CD4-positive, alpha-beta memory T cell (primary cell): ENCODE data around the gene TPGS2. TPM values are rescaled to one million over a fixed set of nuclear protein-coding genes. Genes with fewer than 3 reads are reported as not detected.

ENCODE experiments used
- CTCF ChIA-PET: fragments of 350-600 bp; sonication (Branson Sonifier 250); formaldehyde crosslinking; loops from one replicate; lab custom pipeline; 2021; ENCODE audit warnings: inconsistent platforms; ENCODE audit not compliant: partially characterized antibody; lab: Charles Lee
- POLR2A ChIA-PET: fragments of 350-600 bp; sonication (Branson Sonifier 250); formaldehyde crosslinking; loops from one replicate; lab custom pipeline; 2021; ENCODE audit not compliant: partially characterized antibody; lab: Charles Lee
- DNase-seq, 5 donors: peaks; one replicate each; pipeline versions ENCODE4 v3.0.0 to v3.0.0-alpha.2; 2020 to 2022; ENCODE audit warnings: mixed read lengths in 1 of 5
- H3K27ac ChIP-seq: one replicate; pipeline ENCODE4 v1.7.0; 2013; ENCODE audit warnings: low read depth, low read length
- H3K27me3 ChIP-seq: 2 replicates; pipeline ENCODE4 v1.7.0; 2013; ENCODE audit warnings: mild to moderate bottlenecking, low read length, moderate library complexity; ENCODE audit not compliant: insufficient read depth
- H3K36me3 ChIP-seq: 2 replicates; pipeline ENCODE4 v1.7.0; 2013; ENCODE audit warnings: mild to moderate bottlenecking, low read length, moderate library complexity; ENCODE audit not compliant: insufficient read depth
- H3K4me1 ChIP-seq: 2 replicates; pipeline ENCODE4 v1.7.0; 2013; ENCODE audit warnings: mild to moderate bottlenecking, low read length, moderate library complexity; ENCODE audit not compliant: insufficient read depth
- H3K4me3 ChIP-seq, 2 donors: one replicate each; pipeline ENCODE4 v1.7.0; 2013; ENCODE audit warnings: low read length in 2 of 2, mild to moderate bottlenecking in 1 of 2
- H3K9me3 ChIP-seq, 2 donors: one replicate each; pipeline ENCODE4 v1.7.0; 2013; ENCODE audit warnings: low read length in 2 of 2, control low read depth in 1 of 2; ENCODE audit not compliant: control insufficient read depth in 1 of 2
- H3K27ac Mint-ChIP-seq, 7 donors: one replicate each; pipeline ENCODE4 v1.8.0; 2020 to 2021; ENCODE audit warnings: mixed read lengths in 7 of 7, mild to moderate bottlenecking in 6 of 7, inconsistent platforms in 3 of 7, moderate library complexity in 3 of 7
- H3K27me3 Mint-ChIP-seq, 2 donors: one replicate each; pipeline ENCODE4 v1.8.0; 2020 to 2021; ENCODE audit warnings: mixed read lengths in 2 of 2
- H3K36me3 Mint-ChIP-seq, 2 donors: one replicate each; pipeline ENCODE4 v1.8.0; 2020 to 2021; ENCODE audit warnings: mixed read lengths in 2 of 2, inconsistent platforms in 1 of 2, mild to moderate bottlenecking in 1 of 2
- H3K4me1 Mint-ChIP-seq, 4 donors: one replicate each; pipeline ENCODE4 v1.8.0; 2020 to 2021; ENCODE audit warnings: mixed read lengths in 4 of 4, mild to moderate bottlenecking in 1 of 4
- H3K4me3 Mint-ChIP-seq, 8 donors: one replicate each; pipeline ENCODE4 v1.8.0; 2020 to 2021; ENCODE audit warnings: mixed read lengths in 8 of 8, mild to moderate bottlenecking in 7 of 8, moderate library complexity in 6 of 8, inconsistent platforms in 3 of 8
- H3K9me3 Mint-ChIP-seq, 8 donors: one replicate each; pipeline ENCODE4 v1.8.0; 2020 to 2021; ENCODE audit warnings: mixed read lengths in 8 of 8, mild to moderate bottlenecking in 5 of 8, inconsistent platforms in 3 of 8, moderate library complexity in 1 of 8
- intact Hi-C: fragments of 100-400 bp; cut with micrococcal nuclease; formaldehyde crosslinking; loops from one replicate; pipeline ENCODE4 v1.15.1; 2023
- polyA plus RNA-seq, 2 donors: library from polyadenylated mRNA; unstranded; fragments of 300-500 nt; fragmentation: Illumina TruSeq; gene quantifications; one replicate each; pipeline ENCODE4 v1.2.3, GENCODE V29; 2021
- total RNA-seq, 2 experiments: library from RNA; stranded (reverse); gene quantifications; one replicate each; pipeline ENCODE4 v1.2.3, GENCODE V29; 2021

TPGS2 gene
- total and polyA plus RNA-seq, 4 experiments from 2014 or later = 51.6 to 75.3 (median 62.1) TPM

DNA sequence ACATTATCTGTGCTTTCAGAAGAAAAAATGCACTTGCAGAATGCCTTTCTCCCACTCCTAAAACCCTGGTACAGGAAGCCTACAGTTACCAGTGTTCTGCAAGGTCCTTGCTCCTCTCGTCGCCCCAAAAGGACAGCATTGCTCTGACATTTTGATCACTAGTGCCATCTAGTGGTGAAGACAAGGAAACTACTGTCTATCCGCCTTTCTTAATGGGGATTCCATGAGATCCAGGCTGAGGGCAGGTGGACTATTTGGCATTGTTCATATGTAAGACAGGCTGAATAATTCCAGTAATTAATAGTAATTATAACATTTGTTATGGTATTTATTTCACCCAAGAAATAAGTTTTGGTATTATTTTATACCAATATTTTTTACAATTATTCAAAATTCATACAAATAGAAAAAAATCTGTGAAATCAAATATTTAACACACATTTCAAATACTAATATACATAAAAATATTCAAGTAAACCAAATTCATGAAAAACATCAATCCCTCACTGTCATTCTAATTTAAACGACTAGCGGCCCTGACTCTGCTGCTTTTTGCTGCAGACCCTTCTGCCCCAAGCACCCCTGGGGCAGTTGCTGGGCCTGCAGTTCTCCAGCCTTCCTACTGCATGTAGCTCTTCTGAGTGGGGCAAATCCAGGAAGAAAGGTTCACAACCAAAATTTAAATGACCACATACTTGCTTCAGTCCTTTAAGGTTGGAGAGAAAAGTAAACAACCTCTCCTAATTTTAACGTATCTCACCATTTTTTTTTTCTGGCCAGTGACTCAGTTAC lies 19.0 kb downstream of the TPGS2 start:
- peaks cover 0 to 2% (median 0%) of the 10 kb centered on the region in 8 donors for H3K9me3 Mint-ChIP-seq
- peaks cover 37 to 61% of the 10 kb centered on the region in 2 donors for H3K36me3 Mint-ChIP-seq

DNA sequence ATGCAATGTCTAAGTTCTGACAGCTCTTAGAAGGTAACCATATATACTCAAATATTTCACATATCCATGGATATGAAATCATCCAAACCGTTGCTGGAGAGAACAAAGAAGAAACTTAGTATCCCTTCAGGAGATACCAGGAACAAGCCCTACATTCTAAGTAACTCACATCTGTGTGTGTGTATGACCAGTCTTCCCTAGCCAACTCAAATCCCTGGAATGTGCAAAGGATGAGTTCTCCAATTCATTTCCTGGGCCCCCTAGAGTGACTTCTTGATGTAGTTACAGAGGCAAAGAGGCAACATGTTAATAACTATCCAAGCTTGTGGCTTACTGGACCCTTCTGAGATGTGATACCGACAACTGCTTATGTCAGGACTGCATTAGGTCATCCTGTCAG lies 20.1 kb downstream of the TPGS2 start:
- Histone ChIP-seq H3K4me3 (no peak overlapping the region), H3K27ac (no peak overlapping the region), H3K4me1 (no peaks in the 10 kb centered on the region), H3K27me3 (no peaks in the 10 kb centered on the region), H3K36me3 (peaks cover 28% of the 10 kb centered on the region), H3K9me3 (no peaks in the 10 kb centered on the region)
- DNase-seq = no peak
- peaks cover 3 to 11% (median 6%) of the 10 kb centered on the region in 4 donors for H3K4me1 Mint-ChIP-seq
- CTCF ChIA-PET = interaction anchor here (0.8 to 7.3 kb wide), 10 partner anchors 9 to 713 kb away, joined by 3 to 50 read pairs (median 3); partner anchors contain the start of gene KIAA1328
- H3K27me3 Mint-ChIP-seq = no peaks in the 10 kb centered on the region
- POLR2A ChIA-PET = no interaction called here
- no peak overlapping the region for H3K27ac Mint-ChIP-seq
- H3K4me3 Mint-ChIP-seq = no peak overlapping the region
- intact Hi-C loops = loop anchor here (1.0 to 5.0 kb wide), 3 partner anchors 712 to 1051 kb away; no protein-coding TSS in a partner anchor
- peaks cover 0 to 2% (median 0%) of the 10 kb centered on the region in 8 donors for H3K9me3 Mint-ChIP-seq
- peaks cover 42 to 61% of the 10 kb centered on the region in 2 donors for H3K36me3 Mint-ChIP-seq

More for the DNA sequence above, 19.0 kb downstream of the TPGS2 start:
- H3K27me3 Mint-ChIP-seq = no peaks in the 10 kb centered on the region
- Histone ChIP-seq H3K4me1 (no peaks in the 10 kb centered on the region), H3K27me3 (no peaks in the 10 kb centered on the region), H3K9me3 (no peaks in the 10 kb centered on the region), H3K36me3 (peaks cover 23% of the 10 kb centered on the region), H3K27ac (no peak overlapping the region), H3K4me3 (no peak overlapping the region)
- H3K4me1 Mint-ChIP-seq = peaks cover 3 to 14% (median 9%) of the 10 kb centered on the region in 4 donors
- ChIA-PET CTCF (interaction anchor here (0.8 to 7.3 kb wide), 10 partner anchors 8 to 122 kb away, joined by 3 to 50 read pairs (median 7); partner anchors contain the start of genes KIAA1328 and TPGS2), POLR2A (interaction anchor here (1.2 kb wide), 1 partner anchor 19 kb away, joined by 3 read pairs; the partner anchor contains the start of genes KIAA1328 and TPGS2)
- H3K27ac Mint-ChIP-seq = peak overlapping the region in 3 of 7 donors; percentile 1 to 87 (median 26)
- intact Hi-C loops = loop anchor here (1.0 to 5.0 kb wide), 3 partner anchors 713 to 1052 kb away; no protein-coding TSS in a partner anchor
- DNase-seq = peak; percentile 38 to 64 (median 61)
- H3K4me3 Mint-ChIP-seq = no peak overlapping the region

DNA sequence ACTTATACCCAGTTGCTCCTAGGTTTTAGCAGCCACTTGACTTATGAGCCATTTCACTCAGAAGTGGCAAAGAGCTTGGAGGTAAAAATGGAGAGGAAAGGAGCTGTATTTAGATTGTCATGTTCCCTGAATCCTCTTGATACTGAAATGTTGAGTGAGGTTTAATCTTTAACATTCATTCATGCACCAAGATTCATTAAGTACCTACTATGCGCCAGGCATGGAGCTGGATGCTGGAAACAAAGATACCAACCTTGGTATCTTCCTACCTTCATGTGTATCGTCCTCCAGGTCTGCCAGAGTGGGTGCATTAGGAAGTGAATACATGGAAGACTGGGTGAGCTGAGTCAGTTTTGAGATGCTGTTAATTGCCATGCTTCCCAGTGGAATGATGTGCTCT lies 23.7 kb downstream of the TPGS2 start:
- Histone ChIP-seq H3K27ac (no peak overlapping the region), H3K36me3 (peaks cover 37% of the 10 kb centered on the region), H3K4me1 (no peaks in the 10 kb centered on the region), H3K27me3 (no peaks in the 10 kb centered on the region), H3K4me3 (no peak overlapping the region), H3K9me3 (no peaks in the 10 kb centered on the region)
- peaks cover 66 to 67% of the 10 kb centered on the region in 2 donors for H3K36me3 Mint-ChIP-seq
- ChIA-PET CTCF (no interaction called here), POLR2A (no interaction called here)
- H3K27me3 Mint-ChIP-seq = no peaks in the 10 kb centered on the region
- DNase-seq = no peak
- no peak overlapping the region for H3K27ac Mint-ChIP-seq
- peaks cover 0 to 1% (median 0%) of the 10 kb centered on the region in 8 donors for H3K9me3 Mint-ChIP-seq
- intact Hi-C loops = loop anchor here (5.0 kb wide), 1 partner anchor 1048 kb away; no protein-coding TSS in a partner anchor
- H3K4me3 Mint-ChIP-seq = no peak overlapping the region
- peaks cover 3 to 5% (median 4%) of the 10 kb centered on the region in 4 donors for H3K4me1 Mint-ChIP-seq

DNA sequence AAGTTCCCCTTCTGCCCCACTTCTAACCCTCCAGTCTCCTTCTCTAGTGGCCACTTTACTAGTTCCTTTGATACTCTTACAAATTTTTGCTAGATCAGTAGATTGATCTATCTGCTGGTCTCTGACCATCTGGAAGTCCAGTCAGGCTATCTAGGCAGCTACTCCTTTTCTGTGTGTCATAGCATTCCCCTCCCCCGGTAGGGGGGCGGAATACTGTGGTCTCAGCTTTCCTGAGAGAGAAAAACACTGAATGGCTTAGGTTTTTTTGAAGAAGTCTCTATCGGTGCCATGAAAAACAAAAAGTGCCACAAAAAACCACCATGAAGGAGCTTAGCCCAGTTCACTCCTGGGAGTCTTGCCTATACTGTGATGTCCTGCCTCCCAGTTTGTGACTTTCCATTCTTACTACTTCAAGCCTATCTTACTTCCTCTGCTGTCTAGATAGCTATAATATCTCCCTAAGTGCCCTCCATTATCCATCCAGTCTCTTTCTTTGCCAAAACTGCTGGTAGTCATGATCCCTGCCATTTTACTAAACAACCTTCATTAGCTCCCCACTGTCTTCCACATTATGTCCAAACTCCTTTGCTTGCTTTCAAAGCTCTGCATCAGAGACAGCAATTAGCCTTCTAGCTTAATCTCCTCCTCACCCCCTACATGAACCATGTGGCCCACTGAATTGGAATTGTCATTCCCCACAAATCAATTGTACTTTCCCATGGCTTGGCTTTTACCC lies 29.9 kb downstream of the TPGS2 start:
- H3K27me3 Mint-ChIP-seq = no peaks in the 10 kb centered on the region
- no peaks in the 10 kb centered on the region for H3K4me1 Mint-ChIP-seq
- H3K4me3 Mint-ChIP-seq = no peak overlapping the region
- Histone ChIP-seq H3K9me3 (no peaks in the 10 kb centered on the region), H3K36me3 (peaks cover 37% of the 10 kb centered on the region), H3K27ac (no peak overlapping the region), H3K4me3 (no peak overlapping the region), H3K27me3 (no peaks in the 10 kb centered on the region), H3K4me1 (no peaks in the 10 kb centered on the region)
- peak overlapping the region in 3 of 7 donors; percentile 1 to 59 (median 16) for H3K27ac Mint-ChIP-seq
- peaks cover 0 to 1% (median 0%) of the 10 kb centered on the region in 8 donors for H3K9me3 Mint-ChIP-seq
- DNase-seq = no peak
- intact Hi-C loops = no loop called here
- CTCF ChIA-PET = interaction anchor here (1.7 to 2.0 kb wide), 2 partner anchors 10 to 11 kb away, joined by 6 to 10 read pairs; no protein-coding TSS in a partner anchor
- POLR2A ChIA-PET = no interaction called here
- H3K36me3 Mint-ChIP-seq = peaks cover 77 to 86% of the 10 kb centered on the region in 2 donors

DNA sequence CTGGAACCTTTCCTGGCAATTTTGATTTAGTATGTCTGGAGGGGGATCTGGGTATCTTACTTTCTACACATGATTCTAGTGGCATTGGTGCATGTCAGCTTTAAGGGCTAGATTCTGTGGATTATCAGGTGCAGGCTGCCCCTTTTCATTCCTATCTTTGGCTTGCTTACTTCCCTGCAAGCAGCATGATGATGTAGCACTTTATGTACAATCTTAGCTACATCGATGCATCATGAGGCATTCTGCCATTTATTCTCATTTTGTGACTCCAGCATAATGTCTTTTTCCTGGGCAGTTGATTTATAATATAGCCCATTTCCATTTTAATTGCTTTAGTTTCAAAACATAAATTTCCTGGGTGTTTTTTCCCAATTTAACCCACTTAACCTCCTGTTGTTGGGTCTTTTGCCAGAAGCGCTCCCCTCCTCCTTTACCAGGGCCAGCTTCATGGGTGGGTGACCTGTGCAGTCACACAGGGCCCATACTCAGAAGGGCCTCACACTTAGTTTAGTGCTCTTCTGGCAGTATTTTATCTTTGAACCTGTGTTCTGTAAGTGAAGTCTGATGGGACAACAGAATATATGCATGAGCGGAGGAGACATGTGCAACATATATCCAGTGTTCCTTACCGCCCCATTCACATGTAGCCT lies 36.0 kb downstream of the TPGS2 start:
- Mint-ChIP-seq H3K27me3 (no peaks in the 10 kb centered on the region), H3K27ac (no peak overlapping the region), H3K4me1 (no peaks in the 10 kb centered on the region), H3K9me3 (no peaks in the 10 kb centered on the region), H3K4me3 (no peak overlapping the region), H3K36me3 (peaks cover 78 to 81% of the 10 kb centered on the region in 2 donors)
- intact Hi-C loops = no loop called here
- no peak overlapping the region for H3K27ac ChIP-seq
- POLR2A ChIA-PET = no interaction called here
- no peak for DNase-seq
- peaks cover 17% of the 10 kb centered on the region for H3K36me3 ChIP-seq
- no peaks in the 10 kb centered on the region for H3K9me3 ChIP-seq
- H3K4me1 ChIP-seq = no peaks in the 10 kb centered on the region
- H3K4me3 ChIP-seq = no peak overlapping the region
- CTCF ChIA-PET = interaction anchor here (1.2 kb wide), 1 partner anchor 15 kb away, joined by 3 read pairs; no protein-coding TSS in a partner anchor
- H3K27me3 ChIP-seq = no peaks in the 10 kb centered on the region

DNA sequence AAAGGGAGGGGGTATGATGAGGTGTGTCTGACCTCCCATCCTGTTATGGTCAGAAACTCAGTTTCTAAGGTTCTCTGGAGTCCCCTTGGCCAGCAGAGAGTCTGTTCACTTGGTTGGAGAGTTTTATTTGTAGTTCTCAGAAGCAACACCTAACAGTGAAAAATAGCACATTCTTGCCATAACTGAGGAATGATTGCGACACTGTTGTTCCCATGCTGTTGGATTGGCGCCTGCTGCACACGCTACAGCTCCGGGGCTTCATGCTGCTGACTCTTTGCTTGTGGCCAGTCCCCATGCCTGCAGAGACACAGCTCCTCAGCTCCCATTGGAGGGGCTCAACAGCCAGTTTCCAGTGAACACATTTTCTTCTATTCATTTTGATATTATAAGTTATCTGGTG lies 42.1 kb downstream of the TPGS2 start:
- Mint-ChIP-seq H3K4me1 (no peaks in the 10 kb centered on the region), H3K27ac (no peak overlapping the region), H3K9me3 (no peaks in the 10 kb centered on the region), H3K4me3 (no peak overlapping the region), H3K27me3 (no peaks in the 10 kb centered on the region), H3K36me3 (peaks cover 44 to 51% of the 10 kb centered on the region in 2 donors)
- no peaks in the 10 kb centered on the region for H3K27me3 ChIP-seq
- no peaks in the 10 kb centered on the region for H3K4me1 ChIP-seq
- ChIA-PET POLR2A (no interaction called here), CTCF (no interaction called here)
- H3K27ac ChIP-seq = no peak overlapping the region
- H3K36me3 ChIP-seq = peaks cover 5% of the 10 kb centered on the region
- DNase-seq = no peak
- intact Hi-C loops = no loop called here
- no peak overlapping the region for H3K4me3 ChIP-seq
- H3K9me3 ChIP-seq = no peaks in the 10 kb centered on the region
